ENCODE data around the gene FOSL1.
A peak's percentile ranks its signal among the peaks of the same experiment; 100 is the strongest.

DNA sequence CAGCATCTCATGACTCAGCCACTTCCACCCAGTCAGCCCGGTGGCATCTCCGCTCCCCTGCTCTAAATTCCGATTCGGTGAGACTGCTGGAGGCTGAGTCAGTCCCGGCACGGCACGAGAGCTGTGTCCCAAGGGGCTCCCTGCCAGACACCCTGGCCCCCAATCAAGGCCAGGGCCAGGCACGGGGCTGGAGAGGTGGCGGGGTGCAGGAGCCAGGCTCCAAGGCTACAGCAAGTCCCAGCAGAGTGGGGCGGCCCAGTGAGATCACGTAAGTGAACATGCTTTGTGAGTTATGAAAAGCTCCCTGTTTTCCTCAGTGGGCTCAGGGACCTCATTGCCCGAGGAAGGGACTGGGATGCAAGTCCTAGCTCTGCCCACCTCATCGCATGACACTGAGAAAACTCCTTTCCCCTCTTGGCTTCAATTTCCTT lies 15.6 kb upstream of the FOSL1 start:
- TF ChIP-seq CTCF (IDR thresholded peaks at IDR 0.05): no peak
- peak; percentile 84 for TF ChIP-seq POLR2AphosphoS5 (IDR thresholded peaks at IDR 0.05; ENCODE audit: low read depth, low read length)
